Suprapubic skin (tissue), 4 donors: ENCODE data around the gene NLRC3. TPM values are rescaled to one million over a fixed set of nuclear protein-coding genes. Genes with fewer than 3 reads are reported as not detected.

Experiments used
- DNase-seq, 2 donors: peaks; one replicate each; pipeline ENCODE4 v3.0.0-alpha.2; 2019; ENCODE audit warnings: low spot score in 2 of 2
- H3K27ac ChIP-seq: fragments of 200-600 bp; sonication (generic); one replicate; pipeline ENCODE4 v1.5.1; 2019
- H3K27me3 ChIP-seq: fragments of 200-600 bp; sonication (generic); one replicate; pipeline ENCODE4 v1.5.1; 2019
- H3K36me3 ChIP-seq: fragments of 200-600 bp; sonication (generic); one replicate; pipeline ENCODE4 v1.5.1; 2019
- H3K4me1 ChIP-seq: fragments of 200-600 bp; sonication (generic); one replicate; pipeline ENCODE4 v1.5.1; 2019
- H3K4me3 ChIP-seq: fragments of 200-600 bp; sonication (generic); one replicate; pipeline ENCODE4 v1.5.1; 2019; ENCODE audit warnings: mild to moderate bottlenecking
- H3K9me3 ChIP-seq: fragments of 200-600 bp; sonication (generic); one replicate; pipeline ENCODE4 v1.5.1; 2019
- CTCF ChIP-seq, 2 donors: fragments of 200-600 bp in 1 of 2; fragments of 450-650 bp in 1 of 2; sonication (generic) in 1 of 2; IDR thresholded peaks; one replicate each; pipeline ENCODE4 v1.5.1; 2016 to 2019; ENCODE audit warnings: antibody characterized with exemption in 2 of 2, mild to moderate bottlenecking in 1 of 2, moderate library complexity in 1 of 2
- EP300 ChIP-seq: sonication (generic); formaldehyde crosslinking; IDR thresholded peaks from one replicate; pipeline ENCODE4 v1.6.1; 2017; ENCODE audit warnings: antibody characterized with exemption
- POLR2A ChIP-seq, 2 donors: fragments of 450-650 bp; IDR thresholded peaks; one replicate each; pipeline ENCODE4 v1.6.1; 2017; ENCODE audit warnings: antibody characterized with exemption in 2 of 2, mild to moderate bottlenecking in 2 of 2, moderate library complexity in 2 of 2
- POLR2AphosphoS5 ChIP-seq, 3 donors: sonication (generic); formaldehyde crosslinking; IDR thresholded peaks; one replicate each; pipeline ENCODE4 v1.6.1; 2017; ENCODE audit warnings: antibody characterized with exemption in 3 of 3
- WGBS: methylation state at CpG from one replicate; pipeline ENCODE4 v1.1.5; 2018; 5-methylcytosine and 5-hydroxymethylcytosine counted together
- total RNA-seq, 4 donors: library from RNA; depleted of rRNA; stranded (reverse); fragments of >200 nt; gene quantifications; one replicate each; pipeline ENCODE4 v1.1.0, GENCODE V29; 2016

The NLRC3 gene
- total RNA-seq, 4 donors from 2014 or later = 0.16 to 1.2 (median 0.39) TPM

DNA sequence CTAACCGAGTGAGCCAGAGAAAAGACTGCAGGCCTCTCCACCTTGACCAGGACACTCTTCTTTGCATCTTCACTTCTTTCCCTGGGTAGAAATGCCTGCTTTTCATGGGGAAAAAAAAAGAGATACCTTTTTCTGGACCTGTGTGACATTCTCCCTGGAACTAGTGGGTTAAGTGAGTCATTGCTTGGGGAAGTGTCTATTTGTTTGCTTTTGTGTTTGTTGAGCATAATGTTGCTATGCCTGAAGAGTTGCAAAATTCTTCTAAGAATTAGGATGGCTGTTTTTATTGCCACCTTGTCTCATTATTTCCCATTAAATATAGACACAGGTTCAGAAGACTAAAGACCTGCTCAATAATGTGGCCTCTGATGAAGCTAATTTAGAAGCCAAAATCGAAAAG lies 57.6 kb downstream of the NLRC3 start:
- 91% methylated on average over 2 of the region's 2 CpGs for WGBS
- H3K9me3 ChIP-seq = no peaks in the 10 kb centered on the region
- H3K36me3 ChIP-seq = peaks cover 60% of the 10 kb centered on the region

DNA sequence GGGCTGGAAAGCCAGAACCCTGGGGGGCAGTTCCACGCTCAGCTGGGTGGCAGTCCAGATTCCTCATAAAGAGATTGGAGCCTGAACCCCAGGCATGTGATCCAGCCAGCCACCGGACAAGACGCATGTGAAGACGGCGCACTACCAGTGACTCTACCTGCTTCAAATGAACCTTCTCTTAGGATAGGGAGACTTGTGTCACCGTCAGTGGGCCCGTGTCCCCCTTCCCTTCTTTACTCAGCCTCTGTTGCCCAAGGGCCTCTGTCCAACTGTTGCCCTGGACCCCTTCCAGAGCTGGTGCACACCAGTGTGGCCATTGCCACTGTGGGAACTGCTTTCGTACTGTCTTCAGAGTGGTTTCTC lies 58.2 kb downstream of the NLRC3 start:
- TF ChIP-seq POLR2A (IDR thresholded peaks at IDR 0.05) = no peak
- no peak for TF ChIP-seq CTCF (IDR thresholded peaks at IDR 0.05)
- TF ChIP-seq EP300 = no peak
- TF ChIP-seq POLR2AphosphoS5 (IDR thresholded peaks at IDR 0.05) = no peak
- H3K27ac ChIP-seq = no peak overlapping the region
- 88% methylated on average over 4 of the region's 8 CpGs for WGBS

More for the DNA sequence above, 57.6 kb downstream of the NLRC3 start:
- TF ChIP-seq POLR2AphosphoS5 (IDR thresholded peaks at IDR 0.05) (no peak), EP300 (no peak), POLR2A (IDR thresholded peaks at IDR 0.05) (no peak), CTCF (IDR thresholded peaks at IDR 0.05) (no peak)
- Histone ChIP-seq H3K27ac (no peak overlapping the region), H3K4me1 (no peaks in the 10 kb centered on the region), H3K27me3 (no peaks in the 10 kb centered on the region), H3K4me3 (no peak overlapping the region)
- DNase-seq = no peak

GRCh38 chr16:3518292-3518985 lies 58.8 kb downstream of the NLRC3 start:
- peaks cover 62% of the 10 kb centered on the region for H3K36me3 ChIP-seq
- H3K4me1 ChIP-seq = no peaks in the 10 kb centered on the region
- TF ChIP-seq EP300 (no peak), CTCF (IDR thresholded peaks at IDR 0.05) (no peak), POLR2A (IDR thresholded peaks at IDR 0.05) (no peak), POLR2AphosphoS5 (IDR thresholded peaks at IDR 0.05) (no peak)
- 84% methylated on average over 6 of the region's 6 CpGs for WGBS
- H3K27me3 ChIP-seq = no peaks in the 10 kb centered on the region
- H3K27ac ChIP-seq = no peak overlapping the region
- H3K4me3 ChIP-seq = no peak overlapping the region
- no peaks in the 10 kb centered on the region for H3K9me3 ChIP-seq
- DNase-seq = no peak

More for the DNA sequence above, 58.2 kb downstream of the NLRC3 start:
- no peaks in the 10 kb centered on the region for H3K27me3 ChIP-seq
- no peaks in the 10 kb centered on the region for H3K9me3 ChIP-seq
- peaks cover 62% of the 10 kb centered on the region for H3K36me3 ChIP-seq
- H3K4me1 ChIP-seq = no peaks in the 10 kb centered on the region
- peak in 1 of 2 donors; percentile 56 for DNase-seq
- no peak overlapping the region for H3K4me3 ChIP-seq

- no peak for TF ChIP-seq POLR2AphosphoS5 (IDR thresholded peaks at IDR 0.05)
- no peak for TF ChIP-seq CTCF (IDR thresholded peaks at IDR 0.05)
- TF ChIP-seq EP300 = no peak
- no peak for TF ChIP-seq POLR2A (IDR thresholded peaks at IDR 0.05)
- Histone ChIP-seq H3K4me3 (no peak overlapping the region), H3K36me3 (peaks cover 74% of the 10 kb centered on the region), H3K27ac (no peak overlapping the region), H3K9me3 (no peaks in the 10 kb centered on the region), H3K4me1 (no peaks in the 10 kb centered on the region), H3K27me3 (no peaks in the 10 kb centered on the region)
- DNase-seq = no peak
- WGBS = 89% methylated on average over 4 of the region's 4 CpGs
These were observed 61.3 kb downstream of the NLRC3 start for GRCh38 chr16:3515897-3516296.

- H3K36me3 ChIP-seq = peaks cover 78% of the 10 kb centered on the region
- TF ChIP-seq POLR2A (IDR thresholded peaks at IDR 0.05) (no peak), POLR2AphosphoS5 (IDR thresholded peaks at IDR 0.05) (no peak), EP300 (no peak)
- no peaks in the 10 kb centered on the region for H3K9me3 ChIP-seq
- H3K27ac ChIP-seq = no peak overlapping the region
- no peaks in the 10 kb centered on the region for H3K4me1 ChIP-seq
- DNase-seq = no peak
- no peaks in the 10 kb centered on the region for H3K27me3 ChIP-seq
- WGBS = 91% methylated on average over 4 of the region's 4 CpGs
- H3K4me3 ChIP-seq = no peak overlapping the region
These were observed 62.6 kb downstream of the NLRC3 start for GRCh38 chr16:3514621-3515020.
